Left ventricle myocardium inferior (tissue), 1 donor: ENCODE data around the gene DAB1. TPM values are rescaled to one million over a fixed set of nuclear protein-coding genes. Genes with fewer than 3 reads are reported as not detected.

Experiments used
- DNase-seq: peaks from one replicate; pipeline ENCODE4 v3.0.0-alpha.2; 2020
- H3K27ac ChIP-seq: fragments of 200-600 bp; replicated peaks from 2 replicates; pipeline ENCODE4 v1.8.0; 2021
- H3K27me3 ChIP-seq: fragments of 200-600 bp; 2 replicates; pipeline ENCODE4 v1.8.0; 2021; ENCODE audit warnings: low read depth
- H3K36me3 ChIP-seq: fragments of 200-600 bp; 2 replicates; pipeline ENCODE4 v1.8.0; 2021
- H3K4me1 ChIP-seq: fragments of 200-600 bp; 2 replicates; pipeline ENCODE4 v1.8.0; 2021
- H3K4me3 ChIP-seq: fragments of 200-600 bp; 2 replicates; pipeline ENCODE4 v1.8.0; 2021; ENCODE audit warnings: mild to moderate bottlenecking, moderate library complexity
- H3K9me3 ChIP-seq: fragments of 200-600 bp; replicated peaks from 2 replicates; pipeline ENCODE4 v1.8.0; 2021
- intact Hi-C: fragments of 100-400 bp; cut with micrococcal nuclease; formaldehyde crosslinking; loops from one replicate; pipeline ENCODE4 v1.11.0; 2022
- total RNA-seq: library from RNA; stranded (reverse); fragmentation: NEBNext Ultra II Directional; extraction: Animal tissue kit (Norgen Biotek cat#: 25700); gene quantifications from one replicate; pipeline ENCODE4 v1.2.1, GENCODE V29; 2021
- TF ChIP-seq, protein P1 (sequence below): fragments of 200-600 bp; IDR thresholded peaks from 2 replicates; pipeline ENCODE4 v1.8.0; 2021; ENCODE audit warnings: antibody characterized with exemption, mild to moderate bottlenecking, borderline replicate concordance
- donor health status: DM: no; HTN: yes; CAD: no; lungs with severe emphysema.

The DAB1 gene
- total RNA-seq, 1 donor from 2014 or later: 0.77 TPM

DNA sequence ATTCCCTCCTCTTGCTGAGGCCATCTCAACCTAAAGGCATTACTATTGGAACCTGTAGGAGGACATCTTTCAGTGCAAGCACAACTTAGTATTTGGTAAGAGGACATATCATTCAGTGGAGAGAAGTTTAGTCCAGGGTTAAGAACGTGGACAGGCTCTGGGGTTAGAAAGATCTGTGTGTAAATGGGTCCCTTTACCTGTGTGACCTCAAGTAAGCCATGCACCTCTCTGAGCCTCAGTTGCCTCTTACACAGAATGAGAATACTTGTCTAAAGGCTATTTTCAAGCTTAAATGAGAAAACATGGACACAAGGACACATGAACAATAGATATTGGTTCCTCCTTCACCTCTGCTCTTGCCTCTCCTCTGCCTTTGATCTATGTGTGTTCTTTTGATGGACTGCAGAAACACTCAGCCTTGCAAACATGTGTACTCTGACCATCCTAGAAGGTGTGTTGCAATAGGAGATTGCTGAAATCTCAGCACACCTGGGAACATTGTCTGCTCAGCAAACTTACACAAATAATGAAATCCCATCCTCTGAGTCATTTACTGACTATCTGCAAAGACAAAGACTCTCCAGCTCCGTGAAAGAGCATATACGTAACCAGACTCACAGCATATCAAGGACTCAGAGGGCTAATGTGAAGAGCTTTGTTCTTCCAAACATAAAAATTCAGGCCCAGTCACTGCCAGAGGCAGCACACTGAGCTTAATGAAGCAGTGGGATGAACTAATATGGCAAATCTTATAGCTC, 143.8 kb downstream of the DAB1 start:
- no peaks in the 10 kb centered on the region for H3K36me3 ChIP-seq
- no peaks in the 10 kb centered on the region for H3K27me3 ChIP-seq
- no peaks in the 10 kb centered on the region for H3K9me3 ChIP-seq
- no peak for DNase-seq
- H3K27ac ChIP-seq: no peak overlapping the region
- intact Hi-C loops: no loop called here
- TF ChIP-seq, protein P1, sequence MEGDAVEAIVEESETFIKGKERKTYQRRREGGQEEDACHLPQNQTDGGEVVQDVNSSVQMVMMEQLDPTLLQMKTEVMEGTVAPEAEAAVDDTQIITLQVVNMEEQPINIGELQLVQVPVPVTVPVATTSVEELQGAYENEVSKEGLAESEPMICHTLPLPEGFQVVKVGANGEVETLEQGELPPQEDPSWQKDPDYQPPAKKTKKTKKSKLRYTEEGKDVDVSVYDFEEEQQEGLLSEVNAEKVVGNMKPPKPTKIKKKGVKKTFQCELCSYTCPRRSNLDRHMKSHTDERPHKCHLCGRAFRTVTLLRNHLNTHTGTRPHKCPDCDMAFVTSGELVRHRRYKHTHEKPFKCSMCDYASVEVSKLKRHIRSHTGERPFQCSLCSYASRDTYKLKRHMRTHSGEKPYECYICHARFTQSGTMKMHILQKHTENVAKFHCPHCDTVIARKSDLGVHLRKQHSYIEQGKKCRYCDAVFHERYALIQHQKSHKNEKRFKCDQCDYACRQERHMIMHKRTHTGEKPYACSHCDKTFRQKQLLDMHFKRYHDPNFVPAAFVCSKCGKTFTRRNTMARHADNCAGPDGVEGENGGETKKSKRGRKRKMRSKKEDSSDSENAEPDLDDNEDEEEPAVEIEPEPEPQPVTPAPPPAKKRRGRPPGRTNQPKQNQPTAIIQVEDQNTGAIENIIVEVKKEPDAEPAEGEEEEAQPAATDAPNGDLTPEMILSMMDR: no peak
- H3K4me1 ChIP-seq: no peaks in the 10 kb centered on the region
- H3K4me3 ChIP-seq: no peak overlapping the region

DNA sequence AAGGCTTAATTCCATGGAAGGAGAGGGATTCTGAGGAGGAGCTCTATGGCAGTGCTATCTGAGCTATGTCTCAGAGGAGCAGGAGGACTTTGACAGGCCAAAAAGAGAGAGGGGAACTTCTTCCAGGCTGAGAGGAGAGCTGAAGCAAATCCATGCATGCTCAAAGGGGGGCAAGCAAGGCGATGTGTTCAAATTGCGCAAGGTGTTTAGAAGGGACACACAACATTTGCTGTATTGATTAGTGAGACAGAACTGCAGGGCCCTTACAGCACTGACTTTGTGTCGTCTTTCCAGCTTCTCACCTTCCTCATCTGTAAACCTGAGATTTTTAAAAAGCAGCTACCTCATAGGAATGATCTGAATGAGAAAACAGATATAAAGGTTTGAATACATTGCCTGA, 145.3 kb downstream of the DAB1 start:
- no peak overlapping the region for H3K27ac ChIP-seq

DNA sequence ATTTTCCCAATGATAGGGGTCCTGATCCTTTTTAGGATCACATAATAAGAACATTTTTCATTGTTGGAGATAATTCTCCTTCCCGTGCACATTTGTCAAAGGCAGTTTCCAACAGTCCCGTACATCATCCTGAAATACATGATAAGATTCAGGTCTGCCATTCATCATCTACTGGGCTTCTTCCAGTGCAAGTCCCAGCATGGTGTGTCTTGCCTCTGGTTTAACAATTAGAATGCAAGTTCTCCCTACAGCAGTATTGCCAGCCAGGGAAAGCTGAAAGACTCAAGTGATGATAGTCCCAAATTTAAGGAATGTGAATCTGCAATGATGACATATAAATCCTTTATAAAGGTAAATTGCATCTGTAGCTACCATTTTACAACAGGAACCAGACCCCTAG, 146.2 kb downstream of the DAB1 start:
- Histone ChIP-seq H3K4me3 (no peak overlapping the region), H3K36me3 (no peaks in the 10 kb centered on the region), H3K9me3 (no peaks in the 10 kb centered on the region), H3K4me1 (no peaks in the 10 kb centered on the region), H3K27me3 (no peaks in the 10 kb centered on the region), H3K27ac (no peak overlapping the region)
- intact Hi-C loops: no loop called here
- TF ChIP-seq, protein P1: no peak
- no peak for DNase-seq

More for the DNA sequence above, 145.3 kb downstream of the DAB1 start:
- Histone ChIP-seq H3K36me3 (no peaks in the 10 kb centered on the region), H3K4me3 (no peak overlapping the region), H3K4me1 (no peaks in the 10 kb centered on the region), H3K9me3 (no peaks in the 10 kb centered on the region), H3K27me3 (no peaks in the 10 kb centered on the region)
- TF ChIP-seq, protein P1: no peak
- no peak for DNase-seq
- intact Hi-C loops: no loop called here

DNA sequence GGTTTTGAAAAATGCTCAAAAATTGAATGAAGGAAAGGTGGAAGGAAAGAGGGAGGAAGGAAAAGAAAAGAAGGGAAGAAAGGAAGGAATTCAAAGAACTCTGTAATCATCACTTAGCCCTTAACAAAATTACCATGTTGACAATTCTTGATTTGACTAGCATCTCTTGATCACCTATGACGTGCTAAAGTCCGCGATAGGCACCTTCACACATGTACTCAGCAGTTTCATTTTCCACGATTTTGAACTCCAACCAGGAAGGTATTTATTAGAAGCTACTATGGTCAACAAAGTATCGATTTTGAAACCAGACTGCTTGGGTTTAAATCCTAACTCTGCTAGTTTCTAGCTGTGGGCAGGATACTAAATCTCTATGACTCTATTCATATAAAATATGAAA, 146.9 kb downstream of the DAB1 start:
- H3K27me3 ChIP-seq: no peaks in the 10 kb centered on the region
- intact Hi-C loops: no loop called here
- no peaks in the 10 kb centered on the region for H3K9me3 ChIP-seq
- no peak for DNase-seq
- H3K27ac ChIP-seq: no peak overlapping the region
- TF ChIP-seq, protein P1: no peak
- no peaks in the 10 kb centered on the region for H3K4me1 ChIP-seq
- no peaks in the 10 kb centered on the region for H3K36me3 ChIP-seq
- no peak overlapping the region for H3K4me3 ChIP-seq

DNA sequence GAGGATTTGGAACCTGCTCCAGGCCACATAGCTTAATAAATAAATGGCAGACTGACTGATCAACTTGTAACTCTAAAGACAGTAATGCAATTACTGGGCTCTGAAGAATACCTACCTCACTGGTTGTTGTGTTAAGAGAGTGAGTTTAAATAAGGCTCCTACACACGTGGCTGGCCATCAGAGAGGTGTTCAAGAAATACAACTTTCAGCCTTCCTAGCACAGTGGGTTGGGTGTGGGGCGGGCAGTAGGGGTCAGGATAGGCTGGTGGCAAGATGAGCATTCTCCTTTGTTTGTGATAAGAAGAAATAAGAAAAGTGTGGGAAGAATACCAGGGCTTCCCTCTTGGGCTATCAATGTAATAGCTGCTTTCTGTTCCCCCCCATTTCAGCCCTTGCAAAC, 151.3 kb downstream of the DAB1 start:
- no peak overlapping the region for H3K4me3 ChIP-seq
- no peak for DNase-seq
- TF ChIP-seq, protein P1: no peak
- H3K36me3 ChIP-seq: no peaks in the 10 kb centered on the region
- H3K27ac ChIP-seq: no peak overlapping the region
- intact Hi-C loops: no loop called here
- H3K4me1 ChIP-seq: no peaks in the 10 kb centered on the region
- no peaks in the 10 kb centered on the region for H3K9me3 ChIP-seq
- H3K27me3 ChIP-seq: no peaks in the 10 kb centered on the region
